ENCODE results near the gene NEK3. TPM values are rescaled to one million over a fixed set of nuclear protein-coding genes. Genes with fewer than 3 reads are reported as not detected.

NEK3 gene
- polyA plus RNA-seq, 1 donor from 2014 or later: 61.0 TPM

GRCh38 chr13:52158629-52159158 lies 703 bp downstream of the NEK3 start:
- Histone ChIP-seq H4K20me1 (ENCODE audit: insufficient read depth) (no peaks in the 10 kb centered on the region), H2AFZ (ENCODE audit: low read depth, low read length) (peak overlapping the region; percentile 53), H3K4me3 (ENCODE audit: low read length) (peak overlapping the region; percentile 93), H3K9ac (ENCODE audit: low read length) (peak overlapping the region; percentile 66), H3K36me3 (ENCODE audit: insufficient read depth, low read length) (no peaks in the 10 kb centered on the region), H3K9me3 (ENCODE audit: low read length) (no peaks in the 10 kb centered on the region), H3F3A (ENCODE audit: insufficient read depth, low read length, poor library complexity, severe bottlenecking) (no peaks in the 10 kb centered on the region), H3K9me2 (ENCODE audit: insufficient read depth, low read length) (no peaks in the 10 kb centered on the region), H3K79me2 (replicated peaks; ENCODE audit: insufficient read depth, low read length) (no peaks in the 10 kb centered on the region), H3K4me2 (ENCODE audit: low read length) (peak overlapping the region; percentile 45), H3K27me3 (ENCODE audit: insufficient read depth, low read depth, low read length) (no peaks in the 10 kb centered on the region), H3K27ac (ENCODE audit: low read length) (no peak overlapping the region)
- TF ChIP-seq EP300 (conservative IDR thresholded peaks at IDR 0.05; ENCODE audit: poor library complexity, severe bottlenecking) (no peak), RAD21 (conservative IDR thresholded peaks at IDR 0.05) (no peak), MXI1 (conservative IDR thresholded peaks at IDR 0.05; ENCODE audit: poor library complexity, severe bottlenecking) (no peak), EZH2 (IDR thresholded peaks at IDR 0.05; ENCODE audit: borderline replicate concordance, insufficient read depth, low read length, poor library complexity, severe bottlenecking) (no peak), POLR2AphosphoS5 (IDR thresholded peaks at IDR 0.05) (no peak), CTCF (IDR thresholded peaks at IDR 0.05; ENCODE audit: poor library complexity, severe bottlenecking) (no peak), REST (IDR thresholded peaks at IDR 0.05; ENCODE audit: borderline replicate concordance) (no peak), SMC3 (conservative IDR thresholded peaks at IDR 0.05; ENCODE audit: poor library complexity) (no peak), TAF1 (IDR thresholded peaks at IDR 0.05; ENCODE audit: low read depth) (no peak)

GRCh38 chr13:52156724-52157261 lies 2.6 kb downstream of the NEK3 start:
- TF ChIP-seq RAD21 (conservative IDR thresholded peaks at IDR 0.05): no peak
- no peak for TF ChIP-seq CTCF (IDR thresholded peaks at IDR 0.05; ENCODE audit: poor library complexity, severe bottlenecking)
- TF ChIP-seq SMC3 (conservative IDR thresholded peaks at IDR 0.05; ENCODE audit: poor library complexity): no peak
- TF ChIP-seq EP300 (conservative IDR thresholded peaks at IDR 0.05; ENCODE audit: poor library complexity, severe bottlenecking): no peak
- H3K36me3 ChIP-seq (ENCODE audit: insufficient read depth, low read length): no peaks in the 10 kb centered on the region

More at GRCh38 chr13:52156724-52157261, 2.6 kb downstream of the NEK3 start:
- no peaks in the 10 kb centered on the region for H4K20me1 ChIP-seq (ENCODE audit: insufficient read depth)
- H2AFZ ChIP-seq (ENCODE audit: low read depth, low read length): no peak overlapping the region
- H3K4me3 ChIP-seq (ENCODE audit: low read length): no peak overlapping the region
- H3F3A ChIP-seq (ENCODE audit: insufficient read depth, low read length, poor library complexity, severe bottlenecking): no peaks in the 10 kb centered on the region
- no peak overlapping the region for H3K4me2 ChIP-seq (ENCODE audit: low read length)
- no peak overlapping the region for H3K27ac ChIP-seq (ENCODE audit: low read length)
- H3K9ac ChIP-seq (ENCODE audit: low read length): no peak overlapping the region
- no peaks in the 10 kb centered on the region for H3K9me3 ChIP-seq (ENCODE audit: low read length)
- no peaks in the 10 kb centered on the region for H3K9me2 ChIP-seq (ENCODE audit: insufficient read depth, low read length)
- H3K79me2 ChIP-seq (replicated peaks; ENCODE audit: insufficient read depth, low read length): no peaks in the 10 kb centered on the region
- no peaks in the 10 kb centered on the region for H3K27me3 ChIP-seq (ENCODE audit: insufficient read depth, low read depth, low read length)
